Tibial nerve (tissue), 4 donors: ENCODE results near the gene MICU1. TPM values are rescaled to one million over a fixed set of nuclear protein-coding genes. Genes with fewer than 3 reads are reported as not detected.

Source experiments
- DNase-seq, 2 donors: peaks; one replicate each; pipeline ENCODE4 v3.0.0-alpha.2; 2019; ENCODE audit warnings: low spot score in 2 of 2
- H3K27ac ChIP-seq, 4 donors: fragments of 200-600 bp; sonication (generic) in 3 of 4; one replicate each; pipeline ENCODE4 v1.5.1; 2017 to 2019; ENCODE audit warnings: mild to moderate bottlenecking in 1 of 4
- H3K27me3 ChIP-seq, 2 donors: fragments of 200-600 bp; sonication (generic) in 1 of 2; one replicate each; pipeline versions ENCODE4 v1.5.1 to v1.6.0; 2017 to 2019
- H3K36me3 ChIP-seq, 3 donors: fragments of 200-600 bp; sonication (generic); one replicate each; pipeline ENCODE4 v1.5.1; 2018 to 2019
- H3K4me1 ChIP-seq, 4 donors: fragments of 200-600 bp; sonication (generic) in 3 of 4; one replicate each; pipeline ENCODE4 v1.5.1; 2017 to 2019
- H3K4me3 ChIP-seq, 4 donors: fragments of 200-600 bp; sonication (generic) in 3 of 4; one replicate each; pipeline ENCODE4 v1.5.1; 2017 to 2019; ENCODE audit warnings: mild to moderate bottlenecking in 1 of 4, moderate library complexity in 1 of 4
- H3K9me3 ChIP-seq, 4 donors: fragments of 200-600 bp; sonication (generic) in 3 of 4; one replicate each; pipeline ENCODE4 v1.5.1; 2017 to 2019
- EP300 ChIP-seq, 2 donors: sonication (generic); formaldehyde crosslinking; IDR thresholded peaks; one replicate each; pipeline ENCODE4 v1.6.1; 2017; ENCODE audit warnings: antibody characterized with exemption in 2 of 2, mild to moderate bottlenecking in 1 of 2
- POLR2A ChIP-seq, 2 donors: fragments of 450-650 bp; IDR thresholded peaks; one replicate each; pipeline ENCODE4 v1.6.1; 2017; ENCODE audit warnings: antibody characterized with exemption in 2 of 2, mild to moderate bottlenecking in 2 of 2, moderate library complexity in 2 of 2
- WGBS, 2 donors: methylation state at CpG; one replicate each; pipeline ENCODE4 v1.1.5; 2018; 5-methylcytosine and 5-hydroxymethylcytosine counted together
- total RNA-seq, 4 donors: library from RNA; depleted of rRNA; stranded (reverse); fragments of >200 nt; gene quantifications; one replicate each; pipeline ENCODE4 v1.1.0, GENCODE V29; 2016
- TF ChIP-seq, protein P1 (sequence below), 5 experiments: fragments of 200-600 bp in 3 of 5; fragments of 450-650 bp in 2 of 5; sonication (generic) in 3 of 5; IDR thresholded peaks; one replicate each; pipeline ENCODE4 v1.5.1; 2016 to 2019; ENCODE audit warnings: antibody characterized with exemption in 5 of 5, mild to moderate bottlenecking in 3 of 5, moderate library complexity in 2 of 5

Gene MICU1
- total RNA-seq, 4 donors from 2014 or later = 19.4 to 46.5 (median 35.8) TPM

DNA sequence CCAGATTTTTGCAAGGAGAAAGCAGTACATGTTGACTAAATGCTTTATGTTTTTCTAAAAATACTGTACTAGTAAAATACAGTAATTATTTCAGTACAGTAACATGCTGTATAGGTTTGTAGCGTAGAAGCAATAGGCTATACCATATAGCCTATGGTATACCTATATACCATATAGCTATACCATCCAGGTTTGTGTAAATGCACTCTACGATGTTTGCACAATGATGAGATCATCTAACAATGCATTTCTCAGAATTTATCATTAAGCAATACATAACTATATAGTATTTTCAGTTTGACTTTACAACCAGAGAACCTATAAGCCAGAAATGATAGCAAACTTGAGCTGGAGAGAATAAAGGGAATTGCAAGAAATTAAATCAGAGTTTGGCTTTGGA lies 161.4 kb downstream of the MICU1 start:
- Histone ChIP-seq H3K9me3 (no peaks in the 10 kb centered on the region), H3K27me3 (no peaks in the 10 kb centered on the region), H3K4me3 (no peak overlapping the region), H3K27ac (no peak overlapping the region), H3K36me3 (peaks cover 0 to 8% (median 0%) of the 10 kb centered on the region in 3 donors), H3K4me1 (peaks cover 0 to 14% (median 6%) of the 10 kb centered on the region in 4 donors)
- TF ChIP-seq, protein P1, sequence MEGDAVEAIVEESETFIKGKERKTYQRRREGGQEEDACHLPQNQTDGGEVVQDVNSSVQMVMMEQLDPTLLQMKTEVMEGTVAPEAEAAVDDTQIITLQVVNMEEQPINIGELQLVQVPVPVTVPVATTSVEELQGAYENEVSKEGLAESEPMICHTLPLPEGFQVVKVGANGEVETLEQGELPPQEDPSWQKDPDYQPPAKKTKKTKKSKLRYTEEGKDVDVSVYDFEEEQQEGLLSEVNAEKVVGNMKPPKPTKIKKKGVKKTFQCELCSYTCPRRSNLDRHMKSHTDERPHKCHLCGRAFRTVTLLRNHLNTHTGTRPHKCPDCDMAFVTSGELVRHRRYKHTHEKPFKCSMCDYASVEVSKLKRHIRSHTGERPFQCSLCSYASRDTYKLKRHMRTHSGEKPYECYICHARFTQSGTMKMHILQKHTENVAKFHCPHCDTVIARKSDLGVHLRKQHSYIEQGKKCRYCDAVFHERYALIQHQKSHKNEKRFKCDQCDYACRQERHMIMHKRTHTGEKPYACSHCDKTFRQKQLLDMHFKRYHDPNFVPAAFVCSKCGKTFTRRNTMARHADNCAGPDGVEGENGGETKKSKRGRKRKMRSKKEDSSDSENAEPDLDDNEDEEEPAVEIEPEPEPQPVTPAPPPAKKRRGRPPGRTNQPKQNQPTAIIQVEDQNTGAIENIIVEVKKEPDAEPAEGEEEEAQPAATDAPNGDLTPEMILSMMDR (IDR thresholded peaks at IDR 0.05) = no peak
- TF ChIP-seq EP300 (IDR thresholded peaks at IDR 0.05) (no peak), POLR2A (IDR thresholded peaks at IDR 0.05) (no peak)
- no peak for DNase-seq
- WGBS, 2 donors = 49 to 50% methylated on average over 2 of the region's 2 CpGs

DNA sequence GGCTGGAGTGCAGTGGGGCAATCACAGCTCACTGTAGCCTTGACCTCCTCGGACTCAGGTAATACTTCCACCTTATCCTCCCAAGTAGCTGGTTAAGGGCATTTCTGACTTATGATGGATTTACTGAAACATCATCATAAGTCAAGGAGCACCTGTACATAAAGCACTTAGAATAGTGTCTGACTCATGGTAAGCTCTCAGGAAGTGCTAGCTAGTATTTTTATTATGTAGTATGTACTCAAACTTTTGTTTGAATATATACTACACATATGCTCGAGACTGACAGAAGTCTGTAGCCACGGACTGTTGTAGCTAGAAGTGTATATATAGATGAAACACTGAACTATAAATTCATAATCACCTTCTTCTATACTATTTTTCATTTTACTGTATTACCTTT lies 163.6 kb downstream of the MICU1 start:
- no peaks in the 10 kb centered on the region for H3K9me3 ChIP-seq
- H3K4me3 ChIP-seq = no peak overlapping the region
- TF ChIP-seq, protein P1 (IDR thresholded peaks at IDR 0.05) = no peak
- TF ChIP-seq POLR2A (IDR thresholded peaks at IDR 0.05) = no peak
- TF ChIP-seq EP300 (IDR thresholded peaks at IDR 0.05) = no peak
- H3K27me3 ChIP-seq = no peaks in the 10 kb centered on the region
- no peak overlapping the region for H3K27ac ChIP-seq
- peaks cover 0 to 14% (median 6%) of the 10 kb centered on the region in 4 donors for H3K4me1 ChIP-seq
- peaks cover 0 to 10% (median 0%) of the 10 kb centered on the region in 3 donors for H3K36me3 ChIP-seq
- DNase-seq = no peak
- 96 to 97% methylated on average over 3 of the region's 3 CpGs for WGBS, 2 donors

DNA sequence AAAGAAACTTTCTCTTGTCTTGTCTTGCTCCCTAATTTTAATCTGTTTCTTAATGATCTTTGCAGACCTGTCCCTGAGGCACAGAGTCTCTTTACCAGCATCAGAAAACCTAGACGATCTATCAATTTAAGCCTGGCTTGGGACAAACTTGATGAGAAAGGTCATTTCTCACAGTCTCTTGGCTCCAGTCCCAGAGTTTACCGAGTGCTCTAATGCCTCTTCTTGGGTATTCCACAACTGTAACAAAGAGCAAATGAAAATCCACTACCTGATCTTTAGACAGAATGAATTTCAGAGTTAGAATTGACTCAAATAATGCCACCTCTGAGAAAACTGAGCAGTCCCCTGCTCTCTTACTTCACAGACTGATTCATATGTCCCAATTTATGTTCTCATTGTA lies 164.8 kb downstream of the MICU1 start:
- peaks cover 0 to 10% (median 0%) of the 10 kb centered on the region in 3 donors for H3K36me3 ChIP-seq
- TF ChIP-seq EP300 (IDR thresholded peaks at IDR 0.05) (no peak), POLR2A (IDR thresholded peaks at IDR 0.05) (no peak)
- TF ChIP-seq, protein P1 (IDR thresholded peaks at IDR 0.05) = no peak
- no peak overlapping the region for H3K4me3 ChIP-seq
- no peaks in the 10 kb centered on the region for H3K9me3 ChIP-seq
- H3K4me1 ChIP-seq = peaks cover 0 to 14% (median 4%) of the 10 kb centered on the region in 4 donors
- no peak overlapping the region for H3K27ac ChIP-seq
- no peak for DNase-seq
- 12 to 19% methylated on average over 2 of the region's 2 CpGs for WGBS, 2 donors
- H3K27me3 ChIP-seq = no peaks in the 10 kb centered on the region

DNA sequence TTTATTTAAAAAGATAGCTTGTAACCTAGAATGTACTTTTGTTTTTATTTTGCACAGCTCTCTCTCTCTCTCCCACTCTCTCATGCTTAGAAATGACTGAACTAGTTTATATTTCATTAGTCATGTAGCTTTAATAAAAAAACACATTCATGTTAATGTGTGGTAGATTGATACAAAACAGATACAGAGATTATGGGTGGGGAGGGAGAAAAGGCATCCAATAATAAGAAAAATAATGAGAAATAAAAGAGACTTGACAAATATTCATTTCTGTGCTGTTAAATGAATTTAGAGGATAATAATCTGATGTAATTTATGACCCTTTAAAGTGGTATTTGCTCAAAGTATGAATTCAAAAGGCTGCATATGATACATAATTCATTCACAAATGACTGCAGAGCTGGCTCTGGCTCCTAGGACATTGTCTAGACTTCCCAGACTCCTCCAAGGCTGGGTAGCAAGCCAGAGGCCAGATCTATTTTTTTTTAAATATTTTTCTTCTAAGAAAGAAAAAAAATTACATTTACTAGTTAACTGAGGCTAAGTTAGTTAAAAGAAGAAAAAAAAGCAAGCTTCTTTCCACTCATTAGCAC lies 165.5 kb downstream of the MICU1 start:
- Histone ChIP-seq H3K4me1 (peaks cover 0 to 10% (median 2%) of the 10 kb centered on the region in 4 donors), H3K27me3 (no peaks in the 10 kb centered on the region), H3K36me3 (peaks cover 0 to 10% (median 0%) of the 10 kb centered on the region in 3 donors), H3K4me3 (no peak overlapping the region), H3K27ac (no peak overlapping the region), H3K9me3 (no peaks in the 10 kb centered on the region)
- DNase-seq = no peak
- TF ChIP-seq POLR2A (IDR thresholded peaks at IDR 0.05) (no peak), EP300 (IDR thresholded peaks at IDR 0.05) (no peak)
- TF ChIP-seq, protein P1 (IDR thresholded peaks at IDR 0.05) = no peak

DNA sequence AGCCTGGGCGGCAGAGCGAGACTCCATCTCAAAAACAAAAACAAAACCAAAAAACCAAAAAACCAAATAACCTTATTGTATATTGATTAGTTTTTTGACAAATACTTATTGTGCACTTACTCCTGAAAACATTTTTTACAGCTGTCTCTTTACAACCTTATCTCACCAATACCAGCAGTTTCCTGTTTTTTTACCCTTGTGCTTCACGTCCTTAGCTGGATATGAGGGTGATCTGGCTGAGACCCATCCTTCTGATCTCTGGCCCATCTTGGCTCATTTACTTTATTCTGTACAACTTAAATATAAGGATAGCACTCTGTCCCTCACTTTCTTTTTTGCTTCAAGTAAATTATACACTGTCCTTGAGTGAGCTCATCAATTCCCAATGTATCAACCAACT lies 166.6 kb downstream of the MICU1 start:
- Histone ChIP-seq H3K4me1 (peaks cover 0 to 10% (median 2%) of the 10 kb centered on the region in 4 donors), H3K27me3 (no peaks in the 10 kb centered on the region), H3K27ac (no peak overlapping the region), H3K4me3 (no peak overlapping the region), H3K9me3 (no peaks in the 10 kb centered on the region), H3K36me3 (peaks cover 0 to 10% (median 0%) of the 10 kb centered on the region in 3 donors)
- no peak for DNase-seq
- 91 to 92% methylated on average over 3 of the region's 3 CpGs for WGBS, 2 donors
- TF ChIP-seq, protein P1 (IDR thresholded peaks at IDR 0.05) = no peak
- no peak for TF ChIP-seq POLR2A (IDR thresholded peaks at IDR 0.05)
- TF ChIP-seq EP300 (IDR thresholded peaks at IDR 0.05) = no peak
